GM18508 (cell line): Measurements from ENCODE around the gene PDZD4.

Source experiments
- ATAC-seq: cut with Tn5 transposase; IDR thresholded peaks from one replicate; pipeline ENCODE4 v1.9.1; 2021; ENCODE audit warnings: moderate number of reproducible peaks; ENCODE audit not compliant: insufficient read depth, unreplicated experiment

Gene PDZD4

DNA sequence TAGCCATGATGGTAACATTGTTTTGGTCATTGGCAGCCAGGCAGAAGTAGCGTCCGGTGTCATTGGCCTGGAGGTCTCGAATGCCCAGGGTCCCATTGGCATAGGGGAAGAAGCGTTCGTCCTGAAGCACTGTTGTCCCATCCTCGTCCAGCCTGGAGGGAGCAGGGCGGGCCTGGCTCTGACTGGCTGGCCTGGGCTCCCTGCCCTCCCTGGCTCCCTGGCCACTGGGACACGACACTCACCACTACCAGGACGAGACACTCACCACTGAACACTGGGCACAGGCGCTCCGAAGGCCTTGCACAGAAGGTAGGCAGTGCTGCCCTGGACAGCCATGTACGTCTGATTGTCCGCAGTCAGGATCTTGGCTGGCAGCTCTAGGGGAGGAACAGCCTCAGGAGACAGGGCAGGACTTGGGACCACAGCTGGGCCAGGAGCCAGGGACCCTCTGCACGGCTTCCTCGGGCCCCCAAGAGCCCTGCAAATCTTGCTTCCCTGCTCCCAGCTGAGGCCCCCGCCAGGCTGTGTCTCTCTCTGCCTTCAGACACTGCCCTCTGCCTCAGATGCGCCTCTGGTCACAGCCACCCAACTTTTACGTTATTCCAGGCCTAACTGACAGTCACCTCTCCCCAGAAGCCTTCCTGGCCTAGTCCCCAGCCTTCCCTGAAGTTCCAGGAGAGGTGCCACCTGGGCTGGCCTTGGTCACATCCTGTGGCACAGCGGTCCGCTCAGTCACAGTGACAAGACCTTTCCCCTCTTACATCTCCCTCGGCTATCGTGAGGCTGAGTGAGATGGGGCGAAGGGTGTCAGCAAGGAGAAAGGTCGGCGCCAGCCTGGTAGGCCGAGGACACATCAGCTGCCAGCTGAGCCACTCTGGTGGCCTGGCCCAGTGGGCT, 38.5 kb upstream of the PDZD4 start:
- ATAC-seq, result no peak

DNA sequence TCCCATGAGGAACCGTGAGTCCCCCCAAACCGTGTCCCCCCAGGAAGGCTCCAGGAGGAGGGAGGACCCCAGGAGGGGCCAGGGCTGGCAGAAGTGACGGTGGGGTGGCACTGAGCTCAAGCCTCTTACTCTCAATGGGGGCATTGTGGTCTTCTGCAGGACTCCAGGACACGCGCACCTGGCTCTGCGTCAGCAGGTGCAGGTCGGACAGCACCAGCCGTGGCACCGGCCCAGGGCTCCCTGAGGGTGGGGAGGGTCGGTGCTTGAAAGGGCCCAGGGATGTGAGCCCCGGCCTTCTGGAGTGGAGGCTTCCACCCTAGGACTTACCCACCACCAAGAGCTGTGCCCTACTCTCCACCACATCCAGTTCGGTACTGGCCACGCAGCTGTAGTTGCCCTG, 37.3 kb upstream of the PDZD4 start:
- ATAC-seq, result no peak

DNA sequence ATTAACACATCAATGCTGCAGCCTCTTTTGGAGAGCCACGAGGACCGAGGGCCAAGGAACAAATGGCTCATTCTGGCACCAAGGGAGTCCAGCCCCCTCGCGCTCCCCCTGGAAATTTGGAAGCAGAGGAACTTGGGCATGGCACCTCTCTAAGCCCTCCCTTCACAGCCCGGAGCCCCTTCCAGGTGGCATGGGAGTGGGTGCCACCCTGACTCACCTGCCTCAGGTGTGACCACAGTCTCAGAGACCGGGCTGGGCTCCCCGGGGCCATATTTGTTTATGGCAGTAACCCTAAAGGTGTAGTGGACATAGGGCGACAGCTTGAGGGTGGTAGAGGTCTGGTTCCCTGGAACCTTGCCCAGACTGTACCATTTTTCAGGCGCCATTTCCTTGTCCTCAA, 36.8 kb upstream of the PDZD4 start:
- ATAC-seq, result no peak

DNA sequence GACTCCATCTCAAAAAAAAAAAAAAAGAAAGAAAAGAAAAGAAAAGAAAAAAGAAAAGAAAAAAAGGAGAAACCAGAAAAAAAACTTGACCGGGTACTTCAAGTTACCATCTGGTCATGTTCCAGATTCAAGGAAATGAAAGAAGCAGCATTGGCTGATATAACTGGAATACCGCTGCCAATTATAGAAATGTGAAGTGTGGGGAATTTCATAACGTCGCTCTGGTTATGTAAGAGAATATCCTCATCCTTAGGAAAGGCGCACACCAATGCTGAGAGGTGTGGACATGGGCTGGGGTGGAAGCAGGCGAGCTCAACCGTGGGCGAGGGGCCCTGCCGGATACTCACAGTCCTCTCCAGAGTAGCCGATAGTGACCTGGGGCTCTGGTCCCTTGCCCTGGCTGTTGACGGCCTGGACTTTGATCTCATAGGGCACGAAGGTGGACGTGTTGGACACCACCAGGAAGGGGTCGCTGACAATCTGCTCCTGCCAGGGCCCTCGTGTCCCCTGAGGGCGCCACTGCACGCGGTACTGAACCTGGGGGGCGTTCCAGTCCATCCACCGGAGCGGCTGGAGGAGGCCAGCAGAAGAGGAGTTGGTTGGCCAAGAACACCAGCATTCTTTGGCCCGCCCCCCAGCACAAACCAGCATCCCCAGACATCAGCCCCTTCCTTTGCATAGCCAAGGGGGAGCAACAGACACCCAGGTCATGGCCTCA, 36.1 kb upstream of the PDZD4 start:
- no peak for ATAC-seq

DNA sequence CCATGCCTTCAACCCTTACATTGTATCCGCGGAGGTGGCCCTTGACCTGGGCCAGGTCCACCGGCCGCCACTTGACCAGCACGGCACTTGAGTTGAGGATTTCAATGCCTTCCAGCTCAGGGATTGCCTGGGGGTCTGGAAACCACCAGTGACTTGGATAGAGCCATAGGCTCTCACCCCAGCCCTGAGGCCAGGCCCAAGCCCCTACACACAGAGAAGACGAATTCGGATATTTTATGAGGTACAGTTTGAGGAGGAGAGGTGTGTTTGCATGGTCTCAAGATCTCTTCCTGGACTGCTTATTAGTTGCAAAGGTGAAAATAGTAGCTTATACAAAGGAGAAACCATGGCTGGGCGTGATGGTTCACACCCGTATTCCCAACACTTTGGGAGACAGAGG, 35.3 kb upstream of the PDZD4 start:
- ATAC-seq, result no peak

DNA sequence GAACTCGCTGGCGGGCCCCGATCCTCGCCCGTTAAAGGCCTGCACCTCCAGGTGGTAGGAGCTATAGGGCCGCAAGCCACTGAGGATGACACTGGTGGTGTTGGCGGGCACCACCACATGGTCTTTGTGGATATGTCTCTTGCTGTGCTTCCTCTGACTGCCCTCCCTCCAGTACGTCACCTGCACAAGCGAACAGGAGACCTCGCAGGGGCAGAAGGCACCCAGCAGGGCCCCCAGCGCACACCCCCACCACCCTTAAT, 34.9 kb upstream of the PDZD4 start:
- ATAC-seq, result no peak

DNA sequence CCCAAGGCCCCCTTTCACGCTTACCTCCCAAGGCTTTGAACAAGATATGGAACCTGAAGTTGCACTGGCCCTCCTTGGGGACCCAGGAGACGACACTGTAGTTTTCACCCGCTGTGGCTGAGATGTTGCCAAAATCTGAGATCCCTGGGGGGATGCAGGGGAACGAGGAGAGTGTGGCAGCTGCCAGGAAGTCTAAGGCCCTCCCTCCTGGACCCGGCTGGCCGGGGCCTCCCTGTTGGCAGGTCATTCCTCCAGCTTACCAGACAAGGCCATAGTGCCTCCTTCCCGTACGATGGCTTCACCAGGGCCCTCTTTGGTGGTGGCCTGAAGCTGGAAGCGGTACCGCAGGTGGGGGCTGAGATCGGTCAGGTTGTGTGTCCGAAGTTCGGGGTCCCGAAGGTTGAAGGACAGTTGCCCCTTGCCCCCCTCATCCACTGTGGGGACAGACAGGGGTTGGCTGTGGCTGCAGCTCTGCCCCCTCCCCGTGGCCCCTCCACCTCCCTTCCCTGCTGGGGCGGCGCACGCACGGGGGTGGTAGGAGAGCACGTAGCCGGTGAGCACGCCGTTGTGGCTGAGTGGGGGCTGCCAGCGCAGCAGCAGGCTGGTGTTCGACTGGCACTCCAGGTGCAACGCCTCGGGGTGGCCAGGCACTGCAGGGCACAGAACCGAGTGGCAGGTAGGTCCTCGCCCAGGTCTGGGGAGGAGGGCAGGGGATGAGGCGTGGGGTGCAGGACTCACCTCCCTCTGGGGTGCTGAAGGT, 34.4 kb upstream of the PDZD4 start:
- ATAC-seq, result no peak

DNA sequence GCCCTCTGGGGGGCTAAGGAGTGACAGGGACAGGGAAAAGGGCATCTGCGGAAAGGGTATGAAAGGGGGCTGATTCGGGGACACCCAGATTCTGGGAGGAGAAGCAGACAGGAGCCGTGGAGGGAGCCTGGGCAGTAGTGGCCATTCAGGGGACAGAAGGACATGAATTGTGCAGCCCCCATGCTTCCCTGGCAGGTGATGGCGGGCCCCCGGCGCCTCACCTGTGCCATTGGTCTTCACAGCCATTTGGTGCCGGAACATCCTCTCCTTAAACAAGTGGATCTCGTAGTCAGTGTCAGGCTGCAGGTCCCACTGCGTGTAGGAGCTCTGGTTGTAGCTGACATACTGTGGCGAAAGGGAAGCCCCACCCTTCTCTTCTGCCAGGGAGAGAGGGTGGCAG, 33.8 kb upstream of the PDZD4 start:
- no peak for ATAC-seq

DNA sequence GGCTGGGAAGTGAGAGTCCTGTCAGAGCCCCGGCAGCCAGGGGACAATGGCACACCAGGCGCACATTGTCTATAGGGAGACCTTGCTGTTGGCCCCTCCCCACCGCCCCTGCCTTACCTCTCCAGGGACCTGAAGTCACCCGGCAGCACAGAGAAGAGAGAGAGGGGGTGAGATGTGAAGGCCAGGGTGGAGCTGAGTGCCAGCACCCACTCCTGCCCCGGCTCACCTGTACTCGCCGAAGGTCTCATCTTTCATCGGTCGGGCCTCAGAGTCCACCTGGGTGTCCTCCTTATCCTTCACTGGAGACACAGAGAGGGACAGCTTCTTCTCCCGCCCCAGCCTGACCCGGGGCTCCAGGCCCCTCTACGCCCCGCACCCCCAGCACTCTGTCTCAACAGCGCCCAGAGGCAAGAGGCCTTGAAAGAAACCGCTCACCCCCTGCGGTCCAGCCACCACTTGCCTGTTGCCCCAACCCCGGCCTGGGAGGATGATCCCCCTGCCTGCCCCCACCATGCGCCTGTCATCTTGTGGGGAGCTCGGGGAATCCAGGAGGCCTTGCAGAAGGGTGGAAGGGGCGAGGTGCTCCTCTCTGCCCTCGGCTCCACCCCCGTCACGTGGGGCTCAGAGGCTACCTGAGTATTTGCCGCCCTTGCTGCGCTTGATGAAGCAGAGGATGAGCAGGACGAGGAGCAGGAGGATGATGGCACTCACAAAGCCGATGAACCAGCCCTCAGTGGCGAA, 33.1 kb upstream of the PDZD4 start:
- no peak for ATAC-seq

DNA sequence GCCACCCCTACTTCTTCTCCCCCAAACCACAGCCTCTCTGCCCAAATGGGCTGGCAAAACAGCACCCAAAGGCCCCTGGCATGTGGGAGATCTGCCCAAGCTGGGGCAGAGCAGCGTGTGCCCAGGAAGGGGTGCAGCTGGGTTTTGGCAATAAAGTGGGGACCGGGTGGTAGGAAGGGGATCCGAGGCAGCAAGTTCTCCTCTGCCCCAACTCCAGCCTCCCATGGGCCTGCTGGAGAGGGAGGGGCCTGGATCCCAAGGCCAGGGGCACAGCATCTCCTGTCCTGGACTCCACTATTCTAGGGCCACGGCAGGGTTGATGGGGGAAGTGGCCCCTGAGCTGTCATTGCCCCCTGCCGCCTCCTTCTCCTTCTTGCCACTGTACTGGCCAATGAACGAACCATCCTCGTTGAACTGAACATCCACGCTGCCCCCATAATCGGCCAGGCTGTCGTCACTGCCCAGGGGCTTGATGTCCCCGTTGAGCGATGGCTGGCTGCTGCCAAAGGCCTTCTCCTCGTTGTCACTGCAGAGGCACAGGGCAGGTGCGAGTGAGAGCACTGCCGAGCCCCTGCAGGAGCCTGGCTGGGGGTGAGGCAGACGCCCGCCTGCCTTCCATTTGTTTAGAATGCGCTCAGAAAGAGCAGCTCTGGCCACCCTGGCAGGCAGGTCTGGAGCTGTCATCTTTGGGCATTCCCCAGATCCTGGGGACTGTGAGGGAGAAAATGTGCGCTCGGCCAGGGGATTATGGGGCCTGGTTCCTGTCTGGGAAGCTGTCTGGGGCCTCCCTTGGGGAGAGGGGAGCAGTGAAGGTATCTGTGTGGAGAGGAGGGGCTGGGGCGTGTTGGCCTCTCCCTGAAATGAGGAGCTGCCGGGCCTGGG, 32.3 kb upstream of the PDZD4 start:
- ATAC-seq, result no peak

DNA sequence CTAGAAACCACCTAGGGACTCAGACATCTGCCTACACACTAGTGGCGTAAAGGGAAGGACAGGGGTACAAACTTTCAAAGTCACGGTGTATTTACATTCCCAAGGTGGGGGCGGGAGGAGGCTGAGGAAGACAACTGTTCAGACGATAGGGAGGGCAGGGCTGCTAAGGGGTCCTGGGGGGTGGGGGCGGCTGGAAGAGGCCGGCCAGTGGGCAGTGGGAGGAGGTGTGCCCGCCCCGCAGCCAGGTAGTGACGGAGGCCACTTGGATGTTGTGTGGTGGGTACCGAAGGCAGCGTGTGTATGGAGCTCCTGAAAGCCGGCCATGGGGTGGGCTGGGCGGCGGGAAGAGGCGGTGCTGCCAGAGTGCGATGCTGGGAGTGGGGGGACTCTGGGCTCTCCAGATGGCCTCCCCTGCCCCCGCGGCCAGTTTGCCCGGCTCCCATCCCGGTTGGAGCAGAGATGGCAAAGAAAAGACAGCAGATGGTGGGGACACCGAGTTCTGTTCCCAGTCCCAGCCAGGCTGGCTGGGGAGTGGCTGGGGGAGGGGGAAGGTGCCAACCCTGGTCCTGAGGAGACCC, 31.5 kb upstream of the PDZD4 start:
- ATAC-seq, result no peak

DNA sequence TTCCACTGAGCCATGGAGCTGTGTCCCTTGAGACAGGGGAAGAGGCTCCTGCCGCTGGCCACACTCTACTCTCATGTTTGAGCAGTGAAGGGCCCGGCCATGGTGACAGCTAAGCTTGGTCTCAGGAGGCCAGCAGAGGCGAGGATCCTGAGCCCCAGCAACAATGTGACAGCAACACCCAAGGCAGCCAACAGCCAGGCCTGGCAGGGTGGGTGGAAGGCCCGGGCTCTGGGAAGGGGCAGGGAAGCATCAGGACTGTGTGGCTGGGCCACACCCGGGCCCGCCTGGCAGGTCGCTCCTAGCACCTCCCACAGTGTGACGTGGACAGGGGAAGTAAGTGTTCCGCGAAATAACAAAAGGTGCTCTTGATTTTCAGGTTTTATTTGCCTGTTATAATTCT, 30.8 kb upstream of the PDZD4 start:
- ATAC-seq, result no peak

DNA sequence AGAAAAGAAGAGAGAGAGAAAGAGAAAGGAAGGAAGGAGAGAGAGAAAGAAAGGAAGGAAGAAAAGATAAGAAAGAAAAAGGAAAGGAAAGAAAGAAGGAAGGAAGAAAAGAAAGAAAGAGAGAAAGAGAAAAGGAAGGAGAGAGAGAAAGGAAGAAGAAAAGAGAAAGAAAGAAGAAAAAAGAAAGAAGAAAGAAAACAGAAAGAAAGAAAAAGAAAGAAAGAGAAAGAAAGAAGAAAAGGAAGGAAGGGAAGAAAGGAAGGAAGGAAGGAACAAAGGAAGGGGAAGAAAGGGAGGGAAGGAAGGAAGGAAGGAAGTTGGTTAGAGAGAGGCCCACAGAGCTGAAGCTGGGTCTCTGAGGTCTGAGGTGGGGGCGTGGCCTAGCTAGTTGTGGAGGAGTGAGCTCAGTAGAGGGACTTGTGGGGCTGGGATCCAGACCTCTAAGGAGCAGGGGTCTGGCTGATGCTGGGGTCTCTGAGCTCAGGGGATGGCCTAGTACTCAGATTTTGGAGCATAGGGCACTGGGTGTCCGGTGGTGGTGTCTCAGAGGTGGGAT, 27.1 kb upstream of the PDZD4 start:
- ATAC-seq, result no peak

DNA sequence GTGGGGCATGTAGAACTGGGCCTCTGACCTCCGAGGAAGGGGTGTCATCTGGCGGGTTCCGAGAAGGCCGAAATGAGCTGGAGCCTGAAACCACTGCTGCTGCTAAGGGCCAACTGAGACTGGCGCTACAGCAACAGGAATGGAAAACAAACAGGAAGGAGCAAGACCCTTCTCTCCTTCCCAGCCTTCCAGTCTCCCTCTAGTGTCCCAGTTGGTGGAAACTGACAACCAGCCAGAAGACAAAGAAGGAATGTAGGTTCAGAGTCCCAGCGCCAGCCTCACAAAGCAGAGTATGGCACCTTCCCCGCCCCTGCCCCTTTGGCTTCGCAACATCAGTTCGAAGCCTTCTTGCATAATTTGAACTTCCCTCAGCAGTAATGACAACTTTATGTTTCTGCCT, 24.4 kb upstream of the PDZD4 start:
- no peak for ATAC-seq

DNA sequence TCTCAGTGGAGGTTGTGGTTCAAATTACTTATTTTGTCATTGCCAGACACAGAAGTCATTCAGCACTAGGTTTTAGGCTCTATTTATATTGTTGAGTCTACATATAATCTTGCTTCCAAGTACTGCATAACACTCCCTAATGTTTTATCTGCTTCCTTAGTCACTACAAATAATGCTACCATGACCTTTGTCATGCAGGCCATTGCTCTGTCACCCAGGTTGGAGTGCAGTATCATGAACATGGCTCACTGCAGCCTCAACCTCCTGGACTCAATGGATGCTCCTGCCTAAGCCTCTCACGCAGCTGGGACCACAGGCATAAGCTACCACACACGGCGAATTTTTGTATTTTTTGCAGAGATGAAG, 23.5 kb upstream of the PDZD4 start:
- ATAC-seq, result no peak

DNA sequence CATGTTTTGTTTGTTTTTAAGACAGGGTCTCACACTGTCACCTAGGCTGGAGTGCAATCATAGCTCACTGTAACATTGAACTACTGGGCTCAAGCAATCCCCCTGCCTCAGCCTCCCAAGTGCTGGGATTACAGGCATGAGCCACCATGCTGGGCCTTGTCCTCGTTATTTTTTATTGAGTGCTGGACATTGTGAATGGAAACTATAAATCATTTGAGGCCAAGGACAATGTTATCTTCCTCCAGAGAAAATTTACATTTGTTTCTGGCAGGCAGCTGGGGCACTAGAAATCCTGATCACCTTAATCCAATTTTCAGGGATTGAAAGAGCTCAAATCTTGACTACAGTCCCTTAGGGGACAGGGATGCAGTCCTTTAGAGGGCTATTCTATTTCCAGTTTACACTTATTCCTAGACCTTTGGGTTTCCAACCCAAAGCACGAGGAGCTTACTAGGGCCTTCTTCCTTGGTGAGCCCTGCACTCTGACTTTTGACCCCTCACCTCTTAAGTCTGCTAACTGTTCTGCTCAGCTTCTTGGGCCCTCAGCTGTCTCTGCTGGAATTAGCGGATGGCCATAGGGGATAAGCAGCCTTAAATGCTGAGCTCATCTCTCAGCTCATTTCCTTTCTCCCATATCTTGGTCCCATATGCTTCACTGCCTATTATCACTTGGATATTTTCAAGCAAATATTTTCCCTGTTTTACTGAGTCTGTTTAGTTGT, 23.0 kb upstream of the PDZD4 start:
- ATAC-seq, result no peak

DNA sequence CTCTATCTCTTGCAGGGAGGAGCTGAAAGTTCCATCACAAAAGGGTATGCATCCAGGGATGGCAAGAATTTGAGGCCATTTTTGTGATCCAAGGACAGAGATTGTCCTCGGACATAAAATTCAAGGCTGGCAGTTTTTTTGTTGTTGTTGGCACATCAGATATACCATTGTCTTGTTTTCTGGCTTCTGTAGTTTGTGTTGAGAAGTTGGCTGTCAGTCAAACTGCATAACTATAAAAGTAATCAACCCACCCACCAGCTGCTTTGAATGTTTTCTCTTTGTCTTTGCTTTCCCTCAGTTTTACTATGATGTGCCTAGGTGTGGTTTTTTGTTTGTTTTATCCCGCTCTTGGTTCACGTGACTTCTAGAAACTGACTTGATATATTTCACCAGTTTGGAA, 21.6 kb upstream of the PDZD4 start:
- ATAC-seq, result no peak

DNA sequence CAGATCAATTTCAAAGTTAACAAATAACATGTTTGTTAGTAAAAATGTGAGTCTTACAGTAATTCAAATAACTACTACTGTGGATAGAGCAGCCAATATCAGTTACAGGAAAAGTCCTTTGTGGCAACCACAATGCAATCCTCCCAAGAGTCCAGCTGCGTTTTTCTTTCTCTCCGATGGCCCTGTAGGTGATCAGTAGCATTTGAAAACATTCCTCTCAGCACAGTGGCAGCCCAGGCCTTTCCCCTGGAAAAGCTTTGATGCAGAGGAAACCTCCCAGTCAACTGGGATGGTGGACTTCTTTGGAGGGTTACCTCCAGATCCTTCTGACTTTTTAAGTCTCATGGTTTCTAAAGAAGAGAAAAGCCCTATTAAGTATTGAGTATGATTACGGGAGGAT, 18.0 kb upstream of the PDZD4 start:
- no peak for ATAC-seq

DNA sequence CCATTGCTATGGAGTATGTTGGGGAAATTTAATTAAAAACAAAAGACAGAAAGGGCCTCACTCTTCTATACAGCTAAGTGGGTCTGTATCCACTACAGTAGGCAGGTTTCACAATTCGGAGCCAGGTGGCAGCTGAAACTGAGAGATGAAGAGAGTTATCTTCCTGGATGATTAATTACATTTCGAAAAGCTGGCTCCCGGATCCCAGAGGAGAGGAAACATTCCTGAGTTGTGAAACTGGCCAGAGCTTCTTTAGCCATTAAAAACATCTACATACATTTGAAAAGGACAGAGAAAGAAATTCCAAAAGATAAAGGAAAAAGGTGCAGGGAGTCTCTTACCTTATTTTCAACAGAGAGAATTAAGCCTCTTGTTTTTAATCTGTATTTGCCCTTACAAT, 15.5 kb upstream of the PDZD4 start:
- no peak for ATAC-seq
